Activated CD4-positive, alpha-beta memory T cell treated with anti-CD3 and anti-CD28 coated beads for 36 hours (primary cell): ENCODE measurements around the gene AP2A2. TPM values are rescaled to one million over a fixed set of nuclear protein-coding genes. Genes with fewer than 3 reads are reported as not detected.

Source experiments
- CTCF ChIA-PET: fragments of 350-600 bp; sonication (Branson Sonifier 250); formaldehyde crosslinking; loops from one replicate; lab custom pipeline; 2021; ENCODE audit warnings: antibody characterized with exemption, inconsistent platforms; lab: Charles Lee
- POLR2A ChIA-PET: fragments of 350-600 bp; sonication (Branson Sonifier 250); formaldehyde crosslinking; loops from one replicate; lab custom pipeline; 2021; ENCODE audit warnings: antibody characterized with exemption; lab: Charles Lee
- DNase-seq: peaks from one replicate; pipeline ENCODE4 v3.0.0-alpha.2; 2020
- H3K27ac Mint-ChIP-seq: one replicate; pipeline ENCODE4 v1.8.0; 2021; ENCODE audit warnings: mixed read lengths
- H3K27me3 Mint-ChIP-seq: one replicate; pipeline ENCODE4 v1.8.0; 2021; ENCODE audit warnings: mixed read lengths
- H3K36me3 Mint-ChIP-seq: one replicate; pipeline ENCODE4 v1.8.0; 2021; ENCODE audit warnings: mixed read lengths
- H3K4me1 Mint-ChIP-seq: one replicate; pipeline ENCODE4 v1.8.0; 2021; ENCODE audit warnings: low read depth, mixed read lengths
- H3K4me3 Mint-ChIP-seq: one replicate; pipeline ENCODE4 v1.8.0; 2021; ENCODE audit warnings: mild to moderate bottlenecking, mixed read lengths
- H3K9me3 Mint-ChIP-seq: one replicate; pipeline ENCODE4 v1.8.0; 2021; ENCODE audit warnings: mixed read lengths
- intact Hi-C: fragments of 100-400 bp; cut with micrococcal nuclease; formaldehyde crosslinking; loops from one replicate; pipeline ENCODE4 v1.15.1; 2023
- total RNA-seq, 2 experiments: library from RNA; stranded (reverse); gene quantifications; one replicate each; pipeline ENCODE4 v1.2.3, GENCODE V29; 2021

AP2A2 gene
- total RNA-seq, 2 experiments from 2014 or later, result 42.8 to 44.1 TPM

DNA sequence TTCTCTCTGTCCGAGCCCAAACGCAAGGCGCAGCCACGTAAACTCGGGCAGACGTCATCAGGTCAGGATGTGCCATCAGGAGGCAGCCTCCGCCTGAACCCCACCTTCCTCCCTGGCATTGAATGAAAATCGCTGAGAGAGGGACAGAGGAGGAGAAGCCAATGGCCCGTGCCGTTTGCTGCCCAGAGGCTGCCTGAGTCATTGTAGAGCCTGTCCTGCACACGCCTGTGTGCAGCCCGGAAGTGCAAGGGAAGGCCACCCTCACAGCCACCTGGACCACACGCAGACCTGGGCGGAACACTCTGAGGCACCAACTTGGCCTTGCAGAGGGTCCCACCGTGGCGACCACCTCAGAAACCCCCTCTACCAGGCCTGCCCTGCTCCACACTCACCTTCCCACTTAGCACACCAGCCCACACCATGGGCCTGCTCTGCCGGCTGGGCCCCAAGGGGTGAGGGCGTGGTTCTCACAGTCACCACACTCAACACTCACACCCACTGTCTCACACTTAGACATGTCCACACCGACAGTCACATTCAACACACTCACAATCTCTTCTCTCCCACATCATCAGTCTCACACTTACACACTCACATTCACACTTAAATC, 24.1 kb upstream of the AP2A2 start:
- no peak overlapping the region for H3K27ac Mint-ChIP-seq
- intact Hi-C loops, result no loop called here
- no peaks in the 10 kb centered on the region for H3K4me1 Mint-ChIP-seq
- ChIA-PET CTCF (no interaction called here), POLR2A (no interaction called here)
- no peak overlapping the region for H3K4me3 Mint-ChIP-seq
- H3K9me3 Mint-ChIP-seq, result no peaks in the 10 kb centered on the region
- no peaks in the 10 kb centered on the region for H3K27me3 Mint-ChIP-seq
- DNase-seq, result no peak
- peaks cover 31% of the 10 kb centered on the region for H3K36me3 Mint-ChIP-seq

DNA sequence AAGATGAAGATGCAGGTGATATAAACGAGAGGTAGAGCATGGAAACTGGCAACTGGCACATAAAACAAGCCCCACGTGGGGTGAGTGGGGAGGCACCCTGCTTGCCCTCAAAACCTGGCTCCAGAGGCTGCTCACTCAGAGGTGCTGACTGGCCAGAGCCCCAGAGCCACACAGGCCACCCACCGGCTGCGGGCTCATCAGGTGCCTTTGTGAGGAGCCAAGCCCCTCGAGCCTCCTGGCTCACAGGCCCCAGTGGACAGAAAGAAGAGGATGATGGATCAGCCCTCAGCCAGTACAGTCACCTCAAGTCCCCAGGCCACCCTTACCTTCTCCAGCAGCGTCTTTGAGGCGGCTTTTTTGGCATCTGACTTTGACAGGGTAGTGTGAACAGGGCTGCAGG, 21.3 kb upstream of the AP2A2 start:
- Mint-ChIP-seq H3K36me3 (peaks cover 30% of the 10 kb centered on the region), H3K4me1 (peaks cover 5% of the 10 kb centered on the region), H3K27ac (no peak overlapping the region), H3K4me3 (no peak overlapping the region), H3K27me3 (no peaks in the 10 kb centered on the region), H3K9me3 (no peaks in the 10 kb centered on the region)
- ChIA-PET CTCF (interaction anchor here (0.9 kb wide), 1 partner anchor 18 kb away, joined by 4 read pairs; no protein-coding TSS in a partner anchor), POLR2A (no interaction called here)
- intact Hi-C loops, result no loop called here
- DNase-seq, result no peak

- H3K36me3 Mint-ChIP-seq, result peaks cover 29% of the 10 kb centered on the region
- intact Hi-C loops, result no loop called here
- ChIA-PET CTCF (no interaction called here), POLR2A (no interaction called here)
- H3K9me3 Mint-ChIP-seq, result no peaks in the 10 kb centered on the region
- no peak overlapping the region for H3K4me3 Mint-ChIP-seq
- H3K27me3 Mint-ChIP-seq, result no peaks in the 10 kb centered on the region
- DNase-seq, result no peak
- H3K27ac Mint-ChIP-seq, result no peak overlapping the region
- H3K4me1 Mint-ChIP-seq, result peaks cover 10% of the 10 kb centered on the region
These were observed 19.7 kb upstream of the AP2A2 start for GRCh38 chr11:905952-906351.

GRCh38 chr11:907668-908067, 18.0 kb upstream of the AP2A2 start:
- no peak for DNase-seq
- ChIA-PET CTCF (no interaction called here), POLR2A (no interaction called here)
- Mint-ChIP-seq H3K27me3 (no peaks in the 10 kb centered on the region), H3K4me1 (peaks cover 14% of the 10 kb centered on the region), H3K9me3 (no peaks in the 10 kb centered on the region), H3K36me3 (peaks cover 16% of the 10 kb centered on the region), H3K4me3 (no peak overlapping the region), H3K27ac (no peak overlapping the region)
- intact Hi-C loops, result no loop called here

DNA sequence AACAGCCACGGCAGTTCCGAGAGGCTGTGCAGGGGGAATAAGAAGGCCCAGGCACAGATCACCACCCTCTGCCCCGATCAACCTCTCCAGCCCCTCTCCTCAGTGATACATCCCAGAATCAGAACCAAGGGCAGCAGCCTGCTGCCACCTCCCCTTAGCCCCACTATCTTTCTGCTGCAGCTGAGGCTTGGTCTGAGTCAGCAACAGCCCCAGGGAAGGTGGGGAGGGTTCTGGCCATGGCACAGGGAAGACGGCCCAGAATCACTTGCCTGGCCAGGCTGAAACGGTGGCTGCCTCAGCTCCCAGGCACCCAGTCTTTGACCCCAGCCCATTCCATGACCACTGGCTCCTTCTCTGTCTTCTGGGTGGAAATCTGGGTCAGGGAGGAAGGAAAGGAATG, 17.4 kb upstream of the AP2A2 start:
- Mint-ChIP-seq H3K4me3 (no peak overlapping the region), H3K4me1 (peaks cover 14% of the 10 kb centered on the region), H3K36me3 (peaks cover 10% of the 10 kb centered on the region), H3K27ac (no peak overlapping the region), H3K27me3 (no peaks in the 10 kb centered on the region), H3K9me3 (no peaks in the 10 kb centered on the region)
- POLR2A ChIA-PET, result no interaction called here
- no peak for DNase-seq
- intact Hi-C loops, result no loop called here
- CTCF ChIA-PET, result no interaction called here

DNA sequence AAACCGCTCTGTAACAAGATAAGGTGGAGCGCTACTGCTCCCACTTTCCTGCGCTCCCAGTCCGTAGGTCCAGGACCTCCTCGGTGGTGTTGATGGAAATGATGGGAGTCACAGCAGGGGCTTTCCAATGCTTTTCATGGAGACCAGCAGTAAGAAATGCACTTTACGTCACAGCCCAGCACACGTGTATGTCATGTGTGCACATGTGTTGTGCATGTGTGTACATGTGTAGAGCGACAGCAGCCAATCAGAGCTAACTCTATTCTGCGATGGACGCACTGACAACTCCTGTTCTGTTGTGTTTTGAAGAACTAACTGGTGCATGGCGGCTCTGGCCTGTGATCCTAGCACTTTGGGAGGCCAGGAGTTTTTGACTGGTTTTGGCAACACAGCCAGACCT, 16.3 kb upstream of the AP2A2 start:
- H3K27ac Mint-ChIP-seq, result no peak overlapping the region
- no peaks in the 10 kb centered on the region for H3K9me3 Mint-ChIP-seq
- DNase-seq, result no peak
- intact Hi-C loops, result no loop called here
- CTCF ChIA-PET, result interaction anchor here (1.6 kb wide), 1 partner anchor 16 kb away, joined by 9 read pairs; the partner anchor contains the start of gene AP2A2
- peaks cover 14% of the 10 kb centered on the region for H3K4me1 Mint-ChIP-seq
- H3K36me3 Mint-ChIP-seq, result peaks cover 4% of the 10 kb centered on the region
- POLR2A ChIA-PET, result no interaction called here
- H3K4me3 Mint-ChIP-seq, result peak overlapping the region; percentile 89
- no peaks in the 10 kb centered on the region for H3K27me3 Mint-ChIP-seq

DNA sequence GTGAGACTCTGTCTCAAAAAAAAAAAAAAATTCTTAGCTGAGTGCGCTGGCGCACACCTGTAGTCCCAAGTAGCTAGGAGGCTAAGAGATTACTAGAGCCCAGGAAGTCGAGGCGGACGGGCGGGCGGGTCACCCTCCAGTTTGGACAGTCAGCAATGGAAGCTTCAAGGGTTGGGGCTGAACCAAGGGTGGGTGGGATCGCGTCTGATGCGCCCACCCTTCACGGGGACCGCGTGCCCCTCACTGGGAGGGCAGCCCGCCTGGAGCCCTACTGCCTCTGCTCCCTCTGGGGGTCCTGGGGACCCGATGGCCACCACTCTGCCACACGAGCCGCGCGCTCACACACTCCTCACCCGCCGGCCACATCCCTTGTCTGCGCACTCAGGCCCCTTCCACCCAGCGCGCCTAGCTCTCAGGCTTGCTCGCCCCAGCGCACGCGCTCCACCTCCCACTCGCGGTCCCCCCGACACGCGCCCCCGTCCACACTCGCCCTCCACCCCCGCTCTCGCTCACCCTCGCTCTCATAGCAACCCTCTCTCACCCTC, 15.6 kb upstream of the AP2A2 start:
- ChIA-PET CTCF (interaction anchor here (0.6 to 1.6 kb wide), 4 partner anchors 9 to 67 kb away, joined by 3 to 9 read pairs (median 3); partner anchors contain the start of gene AP2A2), POLR2A (interaction anchor here (1.2 to 1.5 kb wide), 2 partner anchors 9 to 19 kb away, joined by 4 read pairs; no protein-coding TSS in a partner anchor)
- H3K27ac Mint-ChIP-seq, result peak overlapping the region; percentile 71
- H3K36me3 Mint-ChIP-seq, result peaks cover 2% of the 10 kb centered on the region
- no peaks in the 10 kb centered on the region for H3K27me3 Mint-ChIP-seq
- H3K4me3 Mint-ChIP-seq, result peak overlapping the region; percentile 89
- intact Hi-C loops, result loop anchor here (2.0 kb wide), 1 partner anchor 67 kb away; the partner anchor contains the start of genes POLR2L and TSPAN4
- H3K4me1 Mint-ChIP-seq, result peaks cover 14% of the 10 kb centered on the region
- DNase-seq, result no peak
- no peaks in the 10 kb centered on the region for H3K9me3 Mint-ChIP-seq

DNA sequence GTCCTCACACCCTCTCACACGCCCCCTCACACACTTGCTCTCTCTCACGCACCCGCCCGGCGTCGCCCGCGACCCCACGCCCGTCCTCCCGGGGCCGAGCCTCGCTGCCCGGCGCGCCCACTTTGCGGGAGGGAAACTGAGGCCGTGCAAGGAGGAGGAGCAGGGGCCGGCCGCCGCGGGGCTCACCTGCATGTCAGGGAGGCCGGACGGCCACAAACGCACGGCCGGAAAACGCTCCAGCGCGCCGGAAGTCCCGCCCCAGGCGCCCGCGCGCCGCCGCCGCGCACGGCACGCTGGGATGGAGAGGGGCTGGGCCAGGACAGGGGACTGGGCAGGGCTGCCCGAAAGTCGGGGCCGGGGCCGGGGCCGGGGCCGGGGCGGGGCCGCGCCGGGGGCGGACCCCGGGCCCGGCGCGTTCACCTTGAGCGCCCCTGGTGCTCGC, 15.1 kb upstream of the AP2A2 start, which contains the start of gene CHID1:
Gene CHID1 (minus strand): TSS at position 222 of the 442 bp plus-strand sequence. CDS start 5,994 bp downstream, outside the sequence.
- ChIA-PET CTCF (interaction anchor here (0.6 to 1.6 kb wide), 4 partner anchors 9 to 67 kb away, joined by 3 to 9 read pairs (median 3); partner anchors contain the start of gene AP2A2), POLR2A (interaction anchor here (1.2 to 1.5 kb wide), 2 partner anchors 9 to 18 kb away, joined by 4 read pairs; no protein-coding TSS in a partner anchor)
- intact Hi-C loops, result loop anchor here (1.0 to 2.0 kb wide), 2 partner anchors 16 to 68 kb away; partner anchors contain the start of genes POLR2L and TSPAN4

DNA sequence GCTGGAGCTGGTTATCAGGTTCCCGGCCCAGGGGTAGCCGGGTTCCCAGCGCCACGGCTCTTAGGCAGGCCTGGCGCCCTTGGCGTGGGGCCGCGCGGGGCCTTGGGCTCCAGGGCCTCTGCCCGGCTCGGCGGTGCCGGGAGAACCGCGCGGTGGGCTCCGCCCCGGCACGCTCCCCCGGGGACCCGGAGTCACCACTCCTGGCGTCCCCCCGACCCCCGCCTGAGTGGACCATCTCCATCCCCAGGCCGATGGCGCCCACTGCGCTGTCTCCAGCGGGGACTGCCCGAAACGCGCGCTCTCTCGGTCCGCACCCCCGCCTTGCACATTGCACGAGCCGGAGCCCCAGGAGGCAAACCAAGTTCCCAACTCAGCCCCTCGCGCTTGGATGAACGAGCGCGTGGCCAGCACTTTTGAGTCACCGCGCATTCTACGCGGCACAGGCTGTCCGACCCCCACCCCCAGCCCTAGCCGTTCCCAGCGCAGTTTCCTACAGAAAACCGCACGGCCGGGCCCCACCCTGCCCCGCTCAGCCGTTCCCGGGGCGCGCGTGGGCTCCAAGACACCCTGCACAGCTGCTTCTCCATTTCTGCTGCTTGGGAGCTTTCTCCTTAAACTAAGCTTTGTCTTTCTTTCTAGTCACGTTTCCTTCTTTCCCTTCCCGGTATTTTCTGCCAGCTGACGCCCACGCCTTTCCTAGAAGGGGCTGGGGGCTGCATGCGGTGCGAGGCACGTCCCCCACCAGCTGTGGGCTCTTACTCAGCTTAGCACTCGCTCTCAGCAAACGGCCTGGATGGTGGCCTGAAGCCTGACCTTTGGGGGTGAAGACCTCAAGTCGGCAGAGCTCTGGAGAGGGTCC, 14.4 kb upstream of the AP2A2 start:
- no peaks in the 10 kb centered on the region for H3K27me3 Mint-ChIP-seq
- H3K4me3 Mint-ChIP-seq, result peak overlapping the region; percentile 79
- POLR2A ChIA-PET, result interaction anchor here (0.6 to 1.5 kb wide), 3 partner anchors 8 to 17 kb away, joined by 3 to 4 read pairs (median 4); partner anchors contain the start of gene AP2A2
- peaks cover 14% of the 10 kb centered on the region for H3K4me1 Mint-ChIP-seq
- intact Hi-C loops, result loop anchor here (1.0 to 2.0 kb wide), 2 partner anchors 15 to 68 kb away; partner anchors contain the start of genes POLR2L and TSPAN4
- peaks cover 2% of the 10 kb centered on the region for H3K36me3 Mint-ChIP-seq
- peak overlapping the region; percentile 76 for H3K27ac Mint-ChIP-seq
- H3K9me3 Mint-ChIP-seq, result no peaks in the 10 kb centered on the region
- DNase-seq, result peak; percentile 52
- CTCF ChIA-PET, result interaction anchor here (0.6 to 2.1 kb wide), 6 partner anchors 8 to 68 kb away, joined by 3 to 16 read pairs (median 3); partner anchors contain the start of gene AP2A2

More for the DNA sequence above, 15.1 kb upstream of the AP2A2 start, which contains the start of gene CHID1:
- peak; percentile 92 for DNase-seq
- peaks cover 2% of the 10 kb centered on the region for H3K36me3 Mint-ChIP-seq
- no peaks in the 10 kb centered on the region for H3K9me3 Mint-ChIP-seq
- H3K4me3 Mint-ChIP-seq, result peak within 1 kb of the TSS; percentile 89
- H3K4me1 Mint-ChIP-seq, result peaks cover 14% of the 10 kb centered on the region
- H3K27me3 Mint-ChIP-seq, result no peaks in the 10 kb centered on the region
- peak within 1 kb of the TSS; percentile 76 for H3K27ac Mint-ChIP-seq

- H3K9me3 Mint-ChIP-seq, result no peaks in the 10 kb centered on the region
- H3K27ac Mint-ChIP-seq, result peak overlapping the region; percentile 54
- DNase-seq, result no peak
- peak overlapping the region; percentile 79 for H3K4me3 Mint-ChIP-seq
- H3K4me1 Mint-ChIP-seq, result peaks cover 14% of the 10 kb centered on the region
- intact Hi-C loops, result loop anchor here (1.0 to 2.0 kb wide), 2 partner anchors 14 to 69 kb away; partner anchors contain the start of genes POLR2L and TSPAN4
- H3K36me3 Mint-ChIP-seq, result peaks cover 2% of the 10 kb centered on the region
- ChIA-PET POLR2A (interaction anchor here (1.5 kb wide), 1 partner anchor 17 kb away, joined by 4 read pairs; no protein-coding TSS in a partner anchor), CTCF (interaction anchor here (1.0 to 2.1 kb wide), 2 partner anchors 13 to 51 kb away, joined by 3 to 16 read pairs; partner anchors contain the start of gene AP2A2)
- H3K27me3 Mint-ChIP-seq, result no peaks in the 10 kb centered on the region
These were observed 13.8 kb upstream of the AP2A2 start for GRCh38 chr11:911890-912219.

- Mint-ChIP-seq H3K4me3 (no peak overlapping the region), H3K36me3 (no peaks in the 10 kb centered on the region), H3K27ac (no peak overlapping the region), H3K4me1 (peaks cover 14% of the 10 kb centered on the region), H3K27me3 (no peaks in the 10 kb centered on the region), H3K9me3 (no peaks in the 10 kb centered on the region)
- POLR2A ChIA-PET, result no interaction called here
- CTCF ChIA-PET, result interaction anchor here (2.1 kb wide), 1 partner anchor 13 kb away, joined by 16 read pairs; the partner anchor contains the start of gene AP2A2
- intact Hi-C loops, result no loop called here
- no peak for DNase-seq
These were observed 13.4 kb upstream of the AP2A2 start for GRCh38 chr11:912266-912665.
